ENCODE data around the gene PTAFR. TPM values are rescaled to one million over a fixed set of nuclear protein-coding genes. Genes with fewer than 3 reads are reported as not detected.

The PTAFR gene
- total and polyA plus RNA-seq, 2 donors (not counting 1 experiment from before 2014, with no cell fraction given), result 5.9 to 6.2 TPM

- intact Hi-C loops (cut with micrococcal nuclease), result no loop called here
- ATAC-seq (ENCODE audit: low read depth) (no peak), DNase-seq (no peak)
- H3K9me3 Mint-ChIP-seq (ENCODE audit: insufficient read depth), result no peaks in the 10 kb centered on the region
- H3K27me3 Mint-ChIP-seq, result no peaks in the 10 kb centered on the region
- Histone ChIP-seq H3K9ac (ENCODE audit: low read length) (no peak overlapping the region), H3K9me3 (ENCODE audit: control extremely low read depth in 1 of 3, control insufficient read depth in 2 of 3, insufficient read depth in 1 of 3, low read length in 2 of 3) (no peaks in the 10 kb centered on the region), H3K79me2 (ENCODE audit: control insufficient read depth, insufficient read depth, low read length) (peaks cover 5% of the 10 kb centered on the region), H3K4me2 (replicated peaks; ENCODE audit: low read depth, low read length, poor library complexity, severe bottlenecking) (no peak overlapping the region), H3K4me1 (ENCODE audit: control insufficient read depth in 2 of 2, insufficient read depth in 2 of 2, low read length in 2 of 2) (peaks cover 3 to 5% of the 10 kb centered on the region in 2 donors), H2AFZ (ENCODE audit: insufficient read depth, low read depth, low read length, poor library complexity, severe bottlenecking) (no peak overlapping the region), H3K27me3 (replicated peaks in 1 of 4; ENCODE audit: control extremely low read depth in 1 of 4, control insufficient read depth in 3 of 4, insufficient read depth in 4 of 4, low read length in 3 of 4) (no peaks in the 10 kb centered on the region), H3K27ac (ENCODE audit: low read length in 2 of 2) (no peak overlapping the region), H4K20me1 (ENCODE audit: control insufficient read depth, insufficient read depth, low read length, poor library complexity, severe bottlenecking) (no peaks in the 10 kb centered on the region), H3K4me3 (ENCODE audit: control extremely low read depth in 1 of 5, extremely low read depth in 1 of 5, insufficient read depth in 1 of 5, low read depth in 2 of 5, low read length in 4 of 5) (no peak overlapping the region), H3K36me3 (replicated peaks in 1 of 2; ENCODE audit: control extremely low read depth in 1 of 2, control insufficient read depth in 1 of 2, extremely low read depth in 1 of 2, insufficient read depth in 2 of 2, low read length in 1 of 2) (peaks cover 0 to 7% of the 10 kb centered on the region in 2 experiments)
- peak overlapping the region; percentile 53 for H3K27ac Mint-ChIP-seq
- peaks cover 10% of the 10 kb centered on the region for H3K4me1 Mint-ChIP-seq
- WGBS (ENCODE audit: insufficient coverage), result 94% methylated on average over 7 of the region's 9 CpGs
- POLR2A ChIA-PET, result interaction anchor here (0.6 kb wide), 1 partner anchor 24 kb away, joined by 3 read pairs; no protein-coding TSS in a partner anchor
- H3K4me3 Mint-ChIP-seq, result no peak overlapping the region
- CTCF ChIA-PET, result interaction anchor here (0.7 to 1.5 kb wide), 2 partner anchors 9 to 11 kb away, joined by 3 read pairs; no protein-coding TSS in a partner anchor
- no peak for TF ChIP-seq CTCF (IDR thresholded peaks at IDR 0.05)
- no peak for TF ChIP-seq EZH2 (IDR thresholded peaks at IDR 0.05; ENCODE audit: borderline replicate concordance, insufficient read depth, low read depth, low read length, poor library complexity, severe bottlenecking)
Observed at GRCh38 chr1:28154078-28154594, 22.4 kb downstream of the PTAFR start.

GRCh38 chr1:28150125-28150780 lies 26.2 kb downstream of the PTAFR start:
- H3K27ac ChIP-seq (ENCODE audit: low read length in 2 of 2), result no peak overlapping the region
- ChIA-PET POLR2A (no interaction called here), CTCF (interaction anchor here (1.8 kb wide), 1 partner anchor 59 kb away, joined by 7 read pairs; no protein-coding TSS in a partner anchor)
- no peaks in the 10 kb centered on the region for H3K27me3 ChIP-seq (replicated peaks in 1 of 4; ENCODE audit: control extremely low read depth in 1 of 4, control insufficient read depth in 3 of 4, insufficient read depth in 4 of 4, low read length in 3 of 4)
- peaks cover 16 to 27% of the 10 kb centered on the region in 2 donors for H3K4me1 ChIP-seq (ENCODE audit: control insufficient read depth in 2 of 2, insufficient read depth in 2 of 2, low read length in 2 of 2)
- no peak for TF ChIP-seq CTCF (IDR thresholded peaks at IDR 0.05)
- TF ChIP-seq EZH2 (IDR thresholded peaks at IDR 0.05; ENCODE audit: borderline replicate concordance, insufficient read depth, low read depth, low read length, poor library complexity, severe bottlenecking), result no peak
- no peaks in the 10 kb centered on the region for H3K79me2 ChIP-seq (ENCODE audit: control insufficient read depth, insufficient read depth, low read length)
- H3K4me1 Mint-ChIP-seq, result peaks cover 29% of the 10 kb centered on the region
- no peaks in the 10 kb centered on the region for H3K27me3 Mint-ChIP-seq
- no peak overlapping the region for H2AFZ ChIP-seq (ENCODE audit: insufficient read depth, low read depth, low read length, poor library complexity, severe bottlenecking)
- H4K20me1 ChIP-seq (ENCODE audit: control insufficient read depth, insufficient read depth, low read length, poor library complexity, severe bottlenecking), result no peaks in the 10 kb centered on the region
- peaks cover 0 to 7% of the 10 kb centered on the region in 2 experiments for H3K36me3 ChIP-seq (replicated peaks in 1 of 2; ENCODE audit: control extremely low read depth in 1 of 2, control insufficient read depth in 1 of 2, extremely low read depth in 1 of 2, insufficient read depth in 2 of 2, low read length in 1 of 2)
- no peaks in the 10 kb centered on the region for H3K9me3 Mint-ChIP-seq (ENCODE audit: insufficient read depth)
- intact Hi-C loops (cut with micrococcal nuclease), result no loop called here
- no peak for DNase-seq
- H3K9me3 ChIP-seq (ENCODE audit: control extremely low read depth in 1 of 3, control insufficient read depth in 2 of 3, insufficient read depth in 1 of 3, low read length in 2 of 3), result no peaks in the 10 kb centered on the region
- no peak overlapping the region for H3K4me3 Mint-ChIP-seq
- over 99% methylated on average over 23 of the region's 23 CpGs for WGBS (ENCODE audit: insufficient coverage)
- H3K4me2 ChIP-seq (replicated peaks; ENCODE audit: low read depth, low read length, poor library complexity, severe bottlenecking), result no peak overlapping the region
- ATAC-seq (ENCODE audit: low read depth), result no peak
- peak overlapping the region; percentile 39 for H3K27ac Mint-ChIP-seq
- H3K4me3 ChIP-seq (ENCODE audit: control extremely low read depth in 1 of 5, extremely low read depth in 1 of 5, insufficient read depth in 1 of 5, low read depth in 2 of 5, low read length in 4 of 5), result no peak overlapping the region
- no peak overlapping the region for H3K9ac ChIP-seq (ENCODE audit: low read length)

Measured in B cell (primary cell).